GF-D8 (cell line): ENCODE data around the gene MEFV.
"Not testable (repeated sequence)": the region's sequence is repeated elsewhere in the genome, so short reads cannot be mapped to it uniquely, and the experiment has no call there.

Experiments used
- DNase-seq: peaks from one replicate; lab custom pipeline; 2025; lab: John Stamatoyannopoulos, UW

MEFV gene

DNA sequence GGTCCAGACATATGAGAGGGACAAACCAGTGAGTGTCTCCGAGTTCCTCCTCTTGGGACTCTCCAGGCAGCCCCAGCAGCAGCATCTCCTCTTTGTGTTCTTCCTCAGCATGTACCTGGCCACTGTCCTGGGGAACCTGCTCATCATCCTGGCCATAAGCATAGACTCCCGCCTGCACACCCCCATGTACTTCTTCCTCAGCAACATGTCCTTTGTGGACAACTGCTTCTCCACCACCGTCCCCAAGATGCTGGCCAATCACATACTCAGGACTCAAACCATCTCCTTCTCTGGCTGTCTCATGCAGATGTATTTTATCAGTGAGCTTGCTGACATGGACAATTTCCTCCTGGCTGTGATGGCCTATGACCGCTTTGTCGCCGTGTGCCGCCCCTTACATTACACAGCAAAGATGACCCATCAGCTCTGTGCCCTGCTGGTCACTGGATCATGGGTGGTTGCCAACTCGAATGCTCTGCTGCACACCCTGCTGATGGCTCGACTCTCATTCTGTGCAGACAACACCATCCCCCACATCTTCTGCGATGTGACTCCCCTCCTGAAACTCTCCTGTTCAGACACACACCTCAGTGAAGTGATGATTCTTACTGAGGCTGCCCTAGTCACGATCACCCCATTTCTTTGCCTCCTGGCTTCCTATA lies 40.7 kb downstream of the MEFV start:
- no peak for DNase-seq

DNA sequence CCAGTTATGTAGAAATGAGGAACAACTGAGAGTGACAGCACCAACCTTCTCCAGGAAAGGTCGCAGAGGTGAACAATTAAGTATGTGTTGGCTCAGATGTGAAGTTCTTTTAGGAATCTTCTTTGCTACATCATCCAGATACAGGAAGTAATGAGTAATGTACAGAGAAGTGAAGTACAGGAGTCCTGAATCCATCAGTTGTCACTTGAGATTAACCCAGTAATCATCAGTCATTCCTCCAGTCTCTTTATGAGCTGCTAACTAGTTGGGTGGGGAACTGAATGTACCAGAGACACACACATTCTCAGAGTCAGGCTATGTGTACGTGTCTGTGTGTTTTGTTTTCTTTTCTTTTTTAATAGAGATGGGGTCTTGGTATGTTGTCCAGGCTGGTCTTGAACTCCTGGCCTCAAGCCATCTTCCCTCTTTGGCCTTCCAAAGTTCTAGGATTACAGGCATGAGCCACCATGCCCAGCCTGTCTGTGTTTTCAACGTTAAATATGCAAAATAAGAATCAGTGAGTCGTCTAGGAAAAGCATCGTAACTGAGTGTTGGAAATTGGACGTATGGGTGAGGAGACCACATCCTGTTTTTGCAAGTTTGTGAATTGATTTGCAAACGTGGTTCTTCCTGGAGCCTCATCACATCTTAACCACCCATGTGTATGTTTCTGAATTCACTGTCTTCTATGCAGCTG lies 41.4 kb downstream of the MEFV start:
- no peak for DNase-seq

DNA sequence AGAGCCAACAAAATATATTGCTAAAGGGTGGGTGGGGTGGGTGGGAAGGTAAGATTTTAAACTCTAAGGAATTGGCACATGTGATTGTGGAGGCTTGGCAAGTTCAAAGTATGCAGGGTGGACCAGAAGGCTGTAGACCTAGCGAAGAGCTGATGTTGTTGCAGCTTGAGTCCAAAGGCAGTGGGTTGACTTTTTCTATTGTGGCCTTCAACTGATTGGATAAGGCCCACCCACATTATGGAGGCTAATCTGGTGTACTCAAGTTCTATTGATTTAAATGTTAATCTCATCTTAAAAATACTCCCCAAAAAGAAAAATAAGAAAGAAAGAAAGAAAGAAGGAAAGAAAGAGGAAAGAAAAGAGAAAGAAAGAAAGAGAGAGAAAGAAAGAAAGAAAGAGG lies 43.9 kb downstream of the MEFV start:
- no peak for DNase-seq

DNA sequence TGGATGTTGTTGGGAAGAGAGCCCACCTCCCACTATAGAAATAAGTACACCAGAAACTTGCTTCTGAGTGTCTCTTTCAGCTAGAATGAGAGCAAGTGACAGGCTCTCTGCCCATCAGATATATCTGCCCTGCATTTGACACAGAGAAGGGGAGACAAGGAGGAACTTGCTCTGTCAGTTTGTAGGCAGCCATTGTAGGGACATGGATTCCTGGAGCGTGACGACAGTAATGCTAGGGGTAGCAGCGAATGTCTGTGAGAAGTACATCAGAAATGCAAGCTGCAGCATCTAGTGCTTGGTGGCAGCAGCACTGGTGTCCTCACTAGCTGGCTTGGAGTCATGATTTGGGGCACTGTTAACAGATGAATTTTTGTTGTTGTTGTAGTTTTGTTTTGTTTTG lies 44.4 kb downstream of the MEFV start:
- no peak for DNase-seq

DNA sequence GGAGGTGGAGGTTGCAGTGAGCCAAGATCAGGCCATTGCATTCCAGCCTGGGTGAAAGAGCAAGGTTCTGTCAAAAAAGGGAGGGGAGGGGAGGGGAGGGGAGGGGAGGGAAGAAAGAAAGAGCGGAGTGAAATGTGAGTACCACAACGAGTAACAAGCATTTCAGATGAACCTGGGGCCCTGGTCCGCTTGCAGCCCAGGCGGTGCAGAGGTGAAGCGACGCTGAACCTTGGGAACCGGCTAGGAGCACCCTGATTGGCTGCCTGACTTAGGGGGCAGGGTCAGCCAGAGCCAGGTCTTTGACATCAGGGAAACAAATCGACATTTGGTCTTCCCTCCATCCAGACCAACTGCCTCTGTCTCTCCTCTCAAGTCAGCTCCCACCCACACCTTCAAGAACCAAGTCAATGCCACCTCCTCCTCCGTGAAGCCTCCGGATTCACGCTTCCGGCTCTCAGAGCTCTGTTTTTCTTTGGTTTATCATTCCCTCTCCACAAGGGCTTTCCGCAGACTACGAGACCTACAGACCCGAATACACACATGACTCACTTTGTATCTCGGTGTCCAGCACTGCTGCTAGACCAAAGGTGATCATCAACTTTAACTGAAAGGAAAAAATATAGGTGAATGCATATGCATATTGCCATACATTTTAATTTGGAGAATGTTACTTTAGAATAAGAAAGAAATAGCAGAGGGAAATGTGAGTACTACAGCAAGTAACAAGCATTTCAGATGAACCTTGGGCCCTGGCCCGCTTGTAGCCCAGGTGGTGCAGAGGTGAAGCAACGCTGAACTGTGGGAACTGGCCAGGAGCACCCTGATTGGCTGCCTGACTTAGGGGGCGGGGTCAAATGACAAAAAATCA lies 49.1 kb downstream of the MEFV start:
- no peak for DNase-seq

DNA sequence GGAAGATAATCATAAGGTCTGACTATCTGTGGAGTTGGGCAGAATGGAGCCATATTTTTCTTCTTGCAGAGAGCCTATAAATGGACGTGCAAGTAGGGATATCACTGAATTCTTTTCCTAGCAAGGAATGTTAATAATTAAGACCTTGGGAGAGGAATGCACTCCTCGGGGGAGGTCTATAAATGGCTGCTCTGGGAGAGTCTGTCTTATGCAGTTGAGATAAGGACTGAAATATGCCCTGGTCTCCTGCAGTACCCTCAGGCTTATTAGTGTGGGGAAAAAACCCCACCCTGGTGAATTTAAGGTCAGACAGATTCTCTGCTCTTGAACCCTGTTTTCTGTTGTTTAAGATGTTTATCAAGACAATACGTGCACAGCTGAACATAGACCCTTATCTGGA lies 50.5 kb downstream of the MEFV start:
- not testable (repeated sequence) for DNase-seq

DNA sequence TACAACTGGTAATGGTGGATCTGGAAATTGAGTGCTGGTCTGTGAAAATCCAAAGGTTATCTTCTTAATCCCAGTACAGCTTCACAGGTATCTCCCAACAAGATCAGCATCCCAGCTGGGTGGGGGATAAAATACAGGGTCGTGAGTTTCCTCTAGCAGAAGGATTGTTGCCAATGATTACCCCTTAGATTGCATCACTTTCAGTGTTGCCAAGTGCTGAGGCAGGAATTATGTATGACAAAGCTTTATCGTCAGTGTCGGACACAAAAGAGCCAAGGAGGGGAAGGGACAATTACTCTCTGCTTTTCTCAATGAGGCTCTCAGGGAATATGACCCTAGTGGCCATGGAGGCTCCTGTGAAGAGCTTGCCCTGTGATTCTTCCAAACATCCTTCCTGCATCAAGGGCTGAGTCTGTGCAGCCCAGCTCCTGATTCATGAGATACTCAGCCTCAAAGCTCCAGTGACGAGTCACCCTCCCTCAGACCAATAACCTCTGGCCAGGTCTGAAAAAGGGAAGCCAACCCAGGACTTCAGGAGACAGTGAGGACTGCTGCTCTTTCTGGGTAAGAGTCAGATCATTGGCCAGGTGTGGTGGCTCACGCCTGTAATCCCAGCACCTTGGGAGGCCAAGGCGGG lies 53.4 kb downstream of the MEFV start:
- no peak for DNase-seq

DNA sequence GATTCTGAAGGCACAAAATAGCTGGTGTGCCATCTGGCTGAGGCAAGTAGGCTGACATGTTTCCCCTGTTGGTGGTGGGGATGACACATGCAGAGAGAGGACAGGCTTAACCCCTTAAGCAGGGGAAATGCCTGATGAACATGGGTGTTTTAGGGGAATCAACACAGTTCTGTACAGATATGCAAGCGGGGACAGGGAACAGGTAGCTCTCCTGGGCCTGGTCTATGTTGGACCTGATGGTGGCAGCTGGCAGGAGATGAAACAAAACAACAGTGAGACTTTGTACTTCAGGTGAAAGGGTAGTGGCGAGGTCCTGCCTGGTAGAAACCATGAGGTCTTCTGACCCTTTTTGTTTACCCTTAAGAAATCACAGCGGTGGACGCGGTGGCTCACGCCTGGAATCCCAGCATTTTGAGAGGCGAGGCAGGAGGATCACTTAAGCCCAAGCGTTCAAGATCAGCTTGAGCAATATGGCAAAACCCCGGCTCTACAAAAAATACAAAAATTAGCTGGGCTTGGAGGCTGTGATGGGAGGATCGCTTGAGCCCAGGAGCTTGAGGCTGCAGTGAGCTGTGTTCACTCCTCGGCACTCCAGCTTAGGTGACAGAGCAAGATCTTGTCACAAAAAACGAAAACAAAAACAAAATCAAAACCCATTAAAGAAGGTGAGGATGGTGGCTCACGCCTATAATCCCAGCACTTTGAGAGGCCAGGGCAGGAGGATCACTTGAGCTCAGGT lies 57.9 kb downstream of the MEFV start:
- no peak for DNase-seq

DNA sequence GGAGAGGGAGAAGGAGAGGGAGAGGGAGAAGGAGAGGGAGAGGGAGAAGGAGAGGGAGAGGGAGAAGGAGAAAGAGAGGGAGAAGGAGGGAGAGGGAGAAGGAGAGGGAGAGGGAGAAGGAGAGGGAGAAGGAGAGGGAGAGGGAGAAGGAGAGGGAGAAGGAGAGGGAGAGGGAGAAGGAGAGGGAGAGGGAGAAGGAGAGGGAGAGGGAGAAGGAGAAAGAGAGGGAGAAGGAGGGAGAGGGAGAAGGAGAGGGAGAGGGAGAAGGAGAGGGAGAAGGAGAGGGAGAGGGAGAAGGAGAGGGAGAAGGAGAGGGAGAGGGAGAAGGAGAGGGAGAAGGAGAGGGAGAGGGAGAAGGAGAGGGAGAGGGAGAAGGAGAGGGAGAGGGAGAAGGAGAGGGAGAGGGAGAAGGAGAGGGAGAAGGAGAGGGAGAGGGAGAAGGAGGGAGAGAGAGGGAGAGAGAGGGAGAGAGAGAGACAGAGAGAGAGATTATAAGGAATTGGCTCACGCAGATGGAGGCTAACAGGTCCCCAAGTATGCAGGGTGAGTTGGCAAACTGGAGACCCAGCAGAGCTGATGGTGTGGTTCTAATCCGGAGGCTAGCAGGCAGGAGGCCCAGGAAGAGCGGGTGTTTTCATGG lies 58.6 kb downstream of the MEFV start:
- not testable (repeated sequence) for DNase-seq

DNA sequence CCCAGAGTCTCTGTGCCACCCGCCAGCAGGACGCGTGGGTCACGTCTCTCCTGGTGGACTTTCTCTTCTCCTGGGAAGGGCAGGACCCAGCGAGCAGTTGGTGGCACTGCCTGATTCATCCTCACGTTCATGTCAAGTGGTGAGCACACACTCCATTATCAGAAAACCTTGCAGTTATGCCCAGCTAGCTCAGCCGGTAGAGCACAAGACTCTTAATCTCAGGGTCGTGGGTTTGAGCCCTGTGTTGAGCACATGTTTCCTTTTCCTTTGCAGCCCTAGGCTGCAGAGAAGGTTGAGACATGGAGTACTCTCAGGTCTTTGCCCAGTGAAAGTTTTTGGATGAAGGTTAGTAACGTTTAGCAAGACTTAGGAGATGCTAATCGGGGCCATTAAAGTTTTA lies 60.5 kb downstream of the MEFV start:
- DNase-seq, result no peak

DNA sequence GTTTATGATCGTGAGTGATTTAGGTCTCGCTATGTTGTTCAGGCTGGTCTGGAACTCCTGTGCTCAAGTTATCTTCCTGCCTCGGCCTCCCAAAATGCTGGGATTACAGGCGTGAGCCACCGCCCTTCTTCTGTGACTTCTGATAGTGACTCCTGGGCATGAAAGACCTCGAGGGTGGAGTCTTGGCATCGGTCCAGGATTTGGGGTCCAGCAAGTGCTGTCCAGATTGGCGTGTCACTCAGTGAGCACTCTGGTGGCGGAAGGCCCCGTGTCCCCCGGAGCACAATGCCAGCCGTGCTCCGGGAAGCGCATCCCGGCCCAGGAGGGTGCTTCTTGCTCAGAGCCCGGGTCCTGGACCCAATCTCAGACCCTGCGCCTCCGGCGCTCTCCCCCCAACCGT lies 61.6 kb downstream of the MEFV start:
- DNase-seq, result no peak

DNA sequence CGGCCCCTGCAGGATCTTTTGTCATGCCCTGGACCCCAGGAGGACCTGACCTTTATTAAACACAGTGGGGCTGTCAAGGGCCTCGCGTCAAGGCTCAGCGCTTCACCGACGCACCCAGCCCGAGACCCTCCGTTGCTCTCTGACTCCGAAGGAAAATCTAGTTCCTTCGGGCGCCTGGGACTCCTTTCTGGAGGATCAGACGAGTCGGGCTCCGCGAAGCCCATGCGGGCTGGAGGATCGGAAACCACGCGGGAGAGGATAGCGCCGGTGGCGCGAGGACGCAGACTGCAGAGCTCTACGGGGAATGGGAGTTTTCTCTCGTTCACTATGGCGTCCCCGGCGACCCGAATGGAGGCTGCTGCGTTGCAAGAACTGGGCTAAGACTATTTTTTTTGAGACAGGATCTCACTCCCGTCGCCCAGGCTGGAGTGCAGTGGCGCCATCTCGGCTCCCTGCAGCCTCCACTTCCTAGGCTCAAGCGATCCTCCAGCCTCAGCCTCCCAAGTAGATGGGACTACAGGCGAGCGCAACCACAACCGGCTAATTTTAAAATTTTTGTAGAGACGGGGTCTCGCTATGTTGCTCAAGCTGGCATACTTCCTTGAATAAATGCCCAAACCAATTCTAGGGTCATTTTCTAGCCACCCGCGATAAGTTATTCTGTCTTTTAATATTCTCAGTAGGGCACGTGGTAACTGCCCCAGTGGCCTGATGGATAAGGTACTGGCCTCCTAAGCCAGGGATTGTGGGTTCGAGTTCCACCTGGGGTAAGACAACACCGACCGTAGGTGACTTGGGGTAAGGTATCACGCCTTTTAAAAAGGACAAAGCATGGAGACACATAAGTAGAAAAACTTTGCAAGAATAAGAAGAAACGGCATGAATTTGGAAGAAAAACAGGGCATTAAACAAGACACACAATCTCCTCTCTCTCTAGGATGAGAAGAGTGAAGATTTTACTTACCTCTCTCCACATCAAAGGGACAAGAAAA lies 62.9 kb downstream of the MEFV start:
- DNase-seq, result no peak

DNA sequence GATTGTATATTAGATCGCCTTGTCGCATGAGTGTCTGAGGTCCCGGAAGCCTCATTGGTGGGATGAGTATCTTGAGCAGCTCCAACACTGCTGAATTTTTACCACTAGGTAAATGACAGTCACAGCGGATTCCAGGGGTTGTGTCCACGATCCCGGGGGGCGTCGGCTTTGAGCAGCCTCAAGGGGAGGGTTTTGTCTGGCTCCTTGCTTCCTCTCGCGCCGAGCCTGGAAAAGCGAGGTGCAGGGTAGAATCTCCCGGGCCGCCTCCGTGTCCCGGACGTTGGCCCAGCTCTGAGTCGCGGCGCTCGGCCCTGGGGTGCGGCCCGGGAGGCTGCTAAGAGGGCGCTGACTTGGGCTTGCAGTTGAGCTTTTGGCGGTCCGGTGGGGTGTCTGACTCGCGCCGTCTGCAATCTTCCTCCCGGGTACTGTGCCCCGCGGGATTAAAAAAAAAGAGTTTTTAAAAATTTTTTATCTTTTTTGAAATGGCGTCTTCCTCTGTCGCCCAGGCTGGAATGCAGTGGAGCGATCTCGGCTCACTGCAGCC lies 63.9 kb downstream of the MEFV start:
- no peak for DNase-seq
